HCT116 (cell line): Measurements from ENCODE around the gene NPPB. TPM values are rescaled to one million over a fixed set of nuclear protein-coding genes. Genes with fewer than 3 reads are reported as not detected.

Experiments
- ATAC-seq: fragments of 200-7000 bp; cut with Tn5 transposase; 2 replicates; pipeline ENCODE4 v1.9.1; 2020; ENCODE audit warnings: mild to moderate bottlenecking, moderate library complexity
- BruUV-seq: library from RNA; stranded (reverse); fragments of 400-500 nt; replicated peaks from 2 replicates; lab custom pipeline; 2021; lab: Mats Ljungman, UMichigan
- CTCF ChIA-PET: fragments of 300-600 bp; sonication (Branson Sonifier 250); formaldehyde crosslinking; loops from one replicate; lab custom pipeline; 2021; ENCODE audit warnings: antibody characterized with exemption; lab: Charles Lee
- POLR2A ChIA-PET: fragments of 300-600, 350-600 bp; sonication (Branson Sonifier 250); formaldehyde crosslinking; loops from one replicate; lab custom pipeline; 2021; ENCODE audit warnings: antibody characterized with exemption; lab: Charles Lee
- RAD21 ChIA-PET, 2 experiments: fragments of 300-600 bp; sonication (Branson Sonifier 250); formaldehyde crosslinking; loops; one replicate each; lab custom pipeline; 2023; ENCODE audit warnings: low total read pairs in 2 of 2; ENCODE audit not compliant: uncharacterized antibody in 2 of 2, unreplicated experiment in 2 of 2, low non-redundant PET in 1 of 2; lab: Charles Lee
- DNase-seq: peaks from one replicate; pipeline ENCODE4 v3.0.0-alpha.2; 2010; ENCODE audit warnings: low read depth, low spot score
- H2AFZ ChIP-seq: fragments of 200-600 bp; shearing (Covaris generic), sonication (generic); 2 replicates; pipeline ENCODE4 v1.6.1; 2017; ENCODE audit warnings: low read depth, mixed run types, mixed read lengths, antibody characterized with exemption, low read length; ENCODE audit not compliant: poor library complexity, severe bottlenecking
- H3K27ac ChIP-seq: 2 replicates; pipeline ENCODE4 v1.5.1; 2012; ENCODE audit warnings: low read depth, low read length
- H3K27me3 ChIP-seq: fragments of 200-600 bp; sonication (generic); 2 replicates; pipeline ENCODE4 v1.6.1; 2016; ENCODE audit warnings: mixed run types, low read length, mixed read lengths; ENCODE audit not compliant: insufficient read depth
- H3K36me3 ChIP-seq, 2 experiments: fragments of 200-500 bp in 1 of 2; fragments of 200-600 bp in 1 of 2; sonication (Bioruptor generic) in 1 of 2; sonication (generic) in 1 of 2; 2 replicates each; pipeline versions ENCODE4 v1.5.1 to v1.6.1; 2014 to 2016; ENCODE audit warnings: low read length in 2 of 2, inconsistent platforms in 1 of 2, mixed read lengths in 1 of 2, mixed run types in 1 of 2; ENCODE audit not compliant: insufficient read depth in 2 of 2, control insufficient read depth in 1 of 2
- H3K4me1 ChIP-seq, 2 experiments: fragments of 200-600 bp in 1 of 2; sonication (generic) in 1 of 2; 2 replicates each; pipeline versions ENCODE4 v1.5.1 to v1.6.1; 2012 to 2017; ENCODE audit warnings: low read length in 2 of 2, inconsistent platforms in 1 of 2, mild to moderate bottlenecking in 1 of 2, mixed read lengths in 1 of 2, mixed run types in 1 of 2, moderate library complexity in 1 of 2; ENCODE audit not compliant: insufficient read depth in 2 of 2, control insufficient read depth in 1 of 2
- H3K4me2 ChIP-seq: fragments of 200-600 bp; sonication (generic); 2 replicates; pipeline ENCODE4 v1.6.1; 2017; ENCODE audit warnings: mixed run types, low read length, mixed read lengths
- H3K4me3 ChIP-seq, 2 experiments: fragments of 200-600 bp in 1 of 2; sonication (generic) in 1 of 2; replicated peaks in 1 of 2; 2 replicates each; pipeline ENCODE4 v1.5.1; 2011 to 2016; ENCODE audit warnings: low read length in 2 of 2, control low read depth in 1 of 2, low read depth in 1 of 2, mild to moderate bottlenecking in 1 of 2, mixed read lengths in 1 of 2, mixed run types in 1 of 2
- H3K79me2 ChIP-seq: fragments of 200-600 bp; sonication (generic); 2 replicates; pipeline ENCODE4 v1.6.1; 2017; ENCODE audit warnings: mild to moderate bottlenecking, mixed run types, low read length, moderate library complexity, mixed read lengths; ENCODE audit not compliant: insufficient read depth
- H3K9ac ChIP-seq: fragments of 200-600 bp; sonication (generic); 2 replicates; pipeline ENCODE4 v1.6.1; 2016; ENCODE audit warnings: low read length, mixed read lengths
- H3K9me2 ChIP-seq: fragments of 200-600 bp; sonication (generic), shearing (Covaris generic); 2 replicates; pipeline ENCODE4 v1.6.1; 2017; ENCODE audit warnings: mixed run types, mild to moderate bottlenecking, moderate library complexity; ENCODE audit not compliant: insufficient read depth
- H3K9me3 ChIP-seq, 2 experiments: fragments of 200-500 bp in 1 of 2; fragments of 200-600 bp in 1 of 2; sonication (Bioruptor generic) in 1 of 2; sonication (generic) in 1 of 2; 2 replicates each; pipeline ENCODE4 v1.6.1; 2014 to 2017; ENCODE audit warnings: low read length in 2 of 2, mixed read lengths in 2 of 2, inconsistent platforms in 1 of 2, low read depth in 1 of 2, mild to moderate bottlenecking in 1 of 2, mixed run types in 1 of 2, moderate library complexity in 1 of 2; ENCODE audit not compliant: control insufficient read depth in 1 of 2, insufficient read depth in 1 of 2
- H4K20me1 ChIP-seq: fragments of 200-600 bp; sonication (generic), shearing (Covaris generic); 2 replicates; pipeline ENCODE4 v1.6.1; 2017; ENCODE audit warnings: mixed run types, mild to moderate bottlenecking, moderate library complexity; ENCODE audit not compliant: insufficient read depth
- CBX3 ChIP-seq: IDR thresholded peaks from 2 replicates; pipeline ENCODE4 v1.6.1; 2012; ENCODE audit warnings: low read depth
- EZH2 ChIP-seq: fragments of 200-600 bp; sonication (generic); IDR thresholded peaks from 2 replicates; pipeline ENCODE4 v1.6.1; 2017; ENCODE audit warnings: antibody characterized with exemption, mixed run types
- EZH2phosphoT487 ChIP-seq: fragments of 200-600 bp; IDR thresholded peaks from 2 replicates; pipeline ENCODE4 v1.6.1; 2018; ENCODE audit warnings: antibody characterized with exemption, borderline replicate concordance
- JUND ChIP-seq: IDR thresholded peaks from 2 replicates; pipeline ENCODE4 v1.6.1; 2012
- POLR2A ChIP-seq: IDR thresholded peaks from 2 replicates; pipeline ENCODE4 v1.7.0; 2011; ENCODE audit warnings: borderline replicate concordance; ENCODE audit not compliant: insufficient read depth, insufficient read length; ENCODE audit errors: extremely low read depth
- SP1 ChIP-seq: IDR thresholded peaks from 2 replicates; pipeline ENCODE4 v1.6.1; 2012; ENCODE audit warnings: low read depth
- SRF ChIP-seq: IDR thresholded peaks from 2 replicates; pipeline ENCODE4 v1.6.1; 2012; ENCODE audit warnings: low read depth
- YY1 ChIP-seq: IDR thresholded peaks from 2 replicates; pipeline ENCODE4 v1.6.1; 2011; ENCODE audit warnings: low read length, low read depth, moderate library complexity, mild to moderate bottlenecking; ENCODE audit not compliant: insufficient replicate concordance; ENCODE audit errors: extremely low read depth
- ZNF274 ChIP-seq: fragments of 200-500 bp; sonication (Bioruptor generic); IDR thresholded peaks from 2 replicates; pipeline ENCODE4 v1.6.1; 2014; ENCODE audit warnings: mild to moderate bottlenecking, low read depth, low read length, inconsistent platforms
- intact Hi-C: fragments of 100-400 bp; cut with micrococcal nuclease; formaldehyde crosslinking; loops from 2 replicates; pipeline ENCODE4 v1.10.0; 2022
- total RNA-seq: library from RNA; stranded (reverse); gene quantifications from one replicate; pipeline ENCODE4 v1.2.1, GENCODE V29; 2021; ENCODE audit not compliant: unreplicated experiment
- TF ChIP-seq, protein P1 (sequence below), 3 experiments: fragments of 200-600 bp in 1 of 3; sonication (generic) in 1 of 3; IDR thresholded peaks in 2 of 3; conservative IDR thresholded peaks in 1 of 3; 2 replicates each; pipeline ENCODE4 v1.5.1; 2012 to 2017; ENCODE audit warnings: low read depth in 2 of 3, low read length in 2 of 3, antibody characterized with exemption in 1 of 3, borderline replicate concordance in 1 of 3, control low read depth in 1 of 3, mild to moderate bottlenecking in 1 of 3, mixed read lengths in 1 of 3, mixed run types in 1 of 3, moderate library complexity in 1 of 3; ENCODE audit not compliant: insufficient read depth in 1 of 3
- TF ChIP-seq, protein P2 (sequence below): IDR thresholded peaks from 2 replicates; pipeline ENCODE4 v1.6.1; 2011; ENCODE audit warnings: mild to moderate bottlenecking, low read length, moderate library complexity; ENCODE audit not compliant: insufficient replicate concordance; ENCODE audit errors: extremely low read depth
- TF ChIP-seq, protein P3 (sequence below): IDR thresholded peaks from 2 replicates; pipeline ENCODE4 v1.6.1; 2012
- TF ChIP-seq, protein P4 (sequence below): IDR thresholded peaks from 2 replicates; pipeline ENCODE4 v1.6.1; 2012; ENCODE audit warnings: low read depth

The NPPB gene
- total RNA-seq, 1 experiment from 2014 or later: not detected

DNA sequence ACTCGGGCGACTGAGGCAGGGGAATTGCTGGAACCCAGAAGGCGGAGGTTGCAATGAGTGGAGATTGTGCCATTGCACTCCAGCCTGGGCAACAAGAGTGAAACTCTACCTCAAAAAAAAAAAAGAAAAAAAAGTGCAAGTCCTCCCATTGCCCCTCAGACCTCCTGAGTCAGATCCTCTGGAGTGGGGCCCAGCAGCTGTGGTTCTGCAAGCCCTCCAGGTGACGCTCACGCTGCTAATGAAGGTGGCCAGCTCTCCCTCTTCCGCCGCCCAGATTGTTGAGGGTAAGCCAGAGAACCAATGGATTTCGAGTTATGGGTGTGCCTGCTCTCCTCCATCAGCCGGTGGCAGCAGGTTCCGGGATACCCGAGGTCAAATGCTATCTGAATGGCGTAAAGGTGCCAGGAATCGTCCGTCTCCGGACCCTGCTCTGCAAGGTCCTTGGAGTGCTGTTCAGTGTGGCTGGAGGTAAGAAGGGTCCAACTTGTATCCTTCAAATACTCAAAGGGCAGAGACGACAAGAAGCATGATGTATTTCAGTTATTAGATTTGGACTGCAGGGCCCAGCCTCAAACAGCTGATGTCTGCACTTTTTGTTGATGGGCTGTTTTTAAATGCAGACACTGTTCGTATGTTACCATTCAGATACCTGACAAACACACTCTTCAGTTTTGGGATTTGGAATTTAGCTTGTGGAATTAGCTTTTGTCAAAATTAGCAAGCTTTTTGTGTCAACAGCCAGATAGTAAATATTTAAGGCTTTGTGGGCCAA, 35.2 kb downstream of the NPPB start:
- Histone ChIP-seq H3K9me3 (no peaks in the 10 kb centered on the region), H4K20me1 (no peaks in the 10 kb centered on the region), H3K27me3 (no peaks in the 10 kb centered on the region), H3K4me2 (no peak overlapping the region), H3K9me2 (no peaks in the 10 kb centered on the region), H3K4me1 (peaks cover 24 to 25% of the 10 kb centered on the region in 2 experiments), H3K4me3 (no peak overlapping the region), H3K9ac (no peak overlapping the region), H2AFZ (no peak overlapping the region), H3K79me2 (no peaks in the 10 kb centered on the region), H3K36me3 (peaks cover 0 to 2% of the 10 kb centered on the region in 2 experiments; a peak in 1 of 4 replicates), H3K27ac (no peak overlapping the region)
- RAD21 ChIA-PET: no interaction called here
- DNase-seq (no peak), ATAC-seq (no peak)
- CTCF ChIA-PET: no interaction called here
- no TSS peak for BruUV-seq
- POLR2A ChIA-PET: interaction anchor here (0.7 to 1.0 kb wide), 2 partner anchors 85 to 86 kb away, joined by 3 read pairs; no protein-coding TSS in a partner anchor
- intact Hi-C loops: no loop called here
- TF ChIP-seq SP1 (no peak), POLR2A (no peak), JUND (no peak), CBX3 (no peak), YY1 (no peak), SRF (no peak), ZNF274 (no peak), EZH2 (no peak), EZH2phosphoT487 (no peak)
- TF ChIP-seq, protein P1, sequence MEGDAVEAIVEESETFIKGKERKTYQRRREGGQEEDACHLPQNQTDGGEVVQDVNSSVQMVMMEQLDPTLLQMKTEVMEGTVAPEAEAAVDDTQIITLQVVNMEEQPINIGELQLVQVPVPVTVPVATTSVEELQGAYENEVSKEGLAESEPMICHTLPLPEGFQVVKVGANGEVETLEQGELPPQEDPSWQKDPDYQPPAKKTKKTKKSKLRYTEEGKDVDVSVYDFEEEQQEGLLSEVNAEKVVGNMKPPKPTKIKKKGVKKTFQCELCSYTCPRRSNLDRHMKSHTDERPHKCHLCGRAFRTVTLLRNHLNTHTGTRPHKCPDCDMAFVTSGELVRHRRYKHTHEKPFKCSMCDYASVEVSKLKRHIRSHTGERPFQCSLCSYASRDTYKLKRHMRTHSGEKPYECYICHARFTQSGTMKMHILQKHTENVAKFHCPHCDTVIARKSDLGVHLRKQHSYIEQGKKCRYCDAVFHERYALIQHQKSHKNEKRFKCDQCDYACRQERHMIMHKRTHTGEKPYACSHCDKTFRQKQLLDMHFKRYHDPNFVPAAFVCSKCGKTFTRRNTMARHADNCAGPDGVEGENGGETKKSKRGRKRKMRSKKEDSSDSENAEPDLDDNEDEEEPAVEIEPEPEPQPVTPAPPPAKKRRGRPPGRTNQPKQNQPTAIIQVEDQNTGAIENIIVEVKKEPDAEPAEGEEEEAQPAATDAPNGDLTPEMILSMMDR (IDR thresholded peaks at IDR 0.05 in 2 of 3, conservative IDR thresholded peaks at IDR 0.05 in 1 of 3; ENCODE audit: borderline replicate concordance in 1 of 3, insufficient read depth in 1 of 3, low read depth in 2 of 3, low read length in 2 of 3): no peak
- TF ChIP-seq, protein P2, sequence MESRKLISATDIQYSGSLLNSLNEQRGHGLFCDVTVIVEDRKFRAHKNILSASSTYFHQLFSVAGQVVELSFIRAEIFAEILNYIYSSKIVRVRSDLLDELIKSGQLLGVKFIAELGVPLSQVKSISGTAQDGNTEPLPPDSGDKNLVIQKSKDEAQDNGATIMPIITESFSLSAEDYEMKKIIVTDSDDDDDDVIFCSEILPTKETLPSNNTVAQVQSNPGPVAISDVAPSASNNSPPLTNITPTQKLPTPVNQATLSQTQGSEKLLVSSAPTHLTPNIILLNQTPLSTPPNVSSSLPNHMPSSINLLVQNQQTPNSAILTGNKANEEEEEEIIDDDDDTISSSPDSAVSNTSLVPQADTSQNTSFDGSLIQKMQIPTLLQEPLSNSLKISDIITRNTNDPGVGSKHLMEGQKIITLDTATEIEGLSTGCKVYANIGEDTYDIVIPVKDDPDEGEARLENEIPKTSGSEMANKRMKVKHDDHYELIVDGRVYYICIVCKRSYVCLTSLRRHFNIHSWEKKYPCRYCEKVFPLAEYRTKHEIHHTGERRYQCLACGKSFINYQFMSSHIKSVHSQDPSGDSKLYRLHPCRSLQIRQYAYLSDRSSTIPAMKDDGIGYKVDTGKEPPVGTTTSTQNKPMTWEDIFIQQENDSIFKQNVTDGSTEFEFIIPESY: no peak
- TF ChIP-seq, protein P3, sequence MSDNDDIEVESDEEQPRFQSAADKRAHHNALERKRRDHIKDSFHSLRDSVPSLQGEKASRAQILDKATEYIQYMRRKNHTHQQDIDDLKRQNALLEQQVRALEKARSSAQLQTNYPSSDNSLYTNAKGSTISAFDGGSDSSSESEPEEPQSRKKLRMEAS: no peak
- TF ChIP-seq, protein P4, sequence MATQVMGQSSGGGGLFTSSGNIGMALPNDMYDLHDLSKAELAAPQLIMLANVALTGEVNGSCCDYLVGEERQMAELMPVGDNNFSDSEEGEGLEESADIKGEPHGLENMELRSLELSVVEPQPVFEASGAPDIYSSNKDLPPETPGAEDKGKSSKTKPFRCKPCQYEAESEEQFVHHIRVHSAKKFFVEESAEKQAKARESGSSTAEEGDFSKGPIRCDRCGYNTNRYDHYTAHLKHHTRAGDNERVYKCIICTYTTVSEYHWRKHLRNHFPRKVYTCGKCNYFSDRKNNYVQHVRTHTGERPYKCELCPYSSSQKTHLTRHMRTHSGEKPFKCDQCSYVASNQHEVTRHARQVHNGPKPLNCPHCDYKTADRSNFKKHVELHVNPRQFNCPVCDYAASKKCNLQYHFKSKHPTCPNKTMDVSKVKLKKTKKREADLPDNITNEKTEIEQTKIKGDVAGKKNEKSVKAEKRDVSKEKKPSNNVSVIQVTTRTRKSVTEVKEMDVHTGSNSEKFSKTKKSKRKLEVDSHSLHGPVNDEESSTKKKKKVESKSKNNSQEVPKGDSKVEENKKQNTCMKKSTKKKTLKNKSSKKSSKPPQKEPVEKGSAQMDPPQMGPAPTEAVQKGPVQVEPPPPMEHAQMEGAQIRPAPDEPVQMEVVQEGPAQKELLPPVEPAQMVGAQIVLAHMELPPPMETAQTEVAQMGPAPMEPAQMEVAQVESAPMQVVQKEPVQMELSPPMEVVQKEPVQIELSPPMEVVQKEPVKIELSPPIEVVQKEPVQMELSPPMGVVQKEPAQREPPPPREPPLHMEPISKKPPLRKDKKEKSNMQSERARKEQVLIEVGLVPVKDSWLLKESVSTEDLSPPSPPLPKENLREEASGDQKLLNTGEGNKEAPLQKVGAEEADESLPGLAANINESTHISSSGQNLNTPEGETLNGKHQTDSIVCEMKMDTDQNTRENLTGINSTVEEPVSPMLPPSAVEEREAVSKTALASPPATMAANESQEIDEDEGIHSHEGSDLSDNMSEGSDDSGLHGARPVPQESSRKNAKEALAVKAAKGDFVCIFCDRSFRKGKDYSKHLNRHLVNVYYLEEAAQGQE: no peak
